Psoas muscle (tissue), 8 donors: ENCODE data around the gene SLC7A10. TPM values are rescaled to one million over a fixed set of nuclear protein-coding genes. Genes with fewer than 3 reads are reported as not detected.

Experiments used
- ATAC-seq, 4 donors: fragments of 200-7000 bp; cut with Tn5 transposase; one replicate each; pipeline ENCODE4 v1.9.1; 2020; ENCODE audit warnings: moderate library complexity in 3 of 4, mild to moderate bottlenecking in 2 of 4
- DNase-seq, 2 donors: peaks; one replicate each; pipeline ENCODE4 v3.0.0-alpha.2; 2020
- H3K27ac ChIP-seq: fragments of 200-600 bp; one replicate; pipeline ENCODE4 v1.8.0; 2022
- H3K27me3 ChIP-seq, 3 donors: fragments of 200-600 bp in 1 of 3; one replicate each; pipeline versions ENCODE4 v1.6.1 to v1.8.0; 2013 to 2022; ENCODE audit warnings: low read length in 2 of 3, mild to moderate bottlenecking in 2 of 3, moderate library complexity in 1 of 3; ENCODE audit not compliant: insufficient read depth in 3 of 3
- H3K36me3 ChIP-seq, 2 donors: fragments of 200-600 bp in 1 of 2; one replicate each; pipeline versions ENCODE4 v1.6.1 to v1.8.0; 2013 to 2022; ENCODE audit warnings: low read depth in 1 of 2, mild to moderate bottlenecking in 1 of 2, moderate library complexity in 1 of 2; ENCODE audit not compliant: insufficient read depth in 1 of 2
- H3K4me1 ChIP-seq: fragments of 200-600 bp; one replicate; pipeline ENCODE4 v1.8.0; 2022
- H3K4me3 ChIP-seq: fragments of 200-600 bp; one replicate; pipeline ENCODE4 v1.8.0; 2022; ENCODE audit warnings: mild to moderate bottlenecking
- H3K9me3 ChIP-seq: fragments of 200-600 bp; one replicate; pipeline ENCODE4 v1.8.0; 2022
- WGBS, 3 donors: extraction: QIAGEN DNeasy Blood & Tissue Kit; methylation state at CpG; one replicate each; pipeline versions ENCODE4 v1.1.6 to v1.1.7; 2013; 5-methylcytosine and 5-hydroxymethylcytosine counted together
- intact Hi-C, 2 donors: fragments of 100-400 bp; cut with DNase I; formaldehyde crosslinking; loops; one replicate each; pipeline versions ENCODE4 v1.11.0 to v1.14.2; 2022
- polyA plus RNA-seq, 3 donors: library from polyadenylated mRNA; stranded (reverse); fragments of 200-250 nt; gene quantifications; one replicate each; pipeline ENCODE4 v1.2.3, GENCODE V29; 2013
- total RNA-seq, 4 donors: library from RNA; stranded (reverse); fragmentation: NEBNext Ultra II Directional in 2 of 4; extraction: Animal tissue kit (Norgen Biotek cat#: 25700) in 2 of 4; gene quantifications; one replicate each; pipeline versions ENCODE4 v1.2.1 to v1.2.4, GENCODE V29; 2021 to 2023
- TF ChIP-seq, protein P1 (sequence below): fragments of 200-600 bp; IDR thresholded peaks from one replicate; pipeline ENCODE4 v1.8.0; 2022; ENCODE audit warnings: antibody characterized with exemption
- donor health status: healthy with polysubstance abuse.
- donor health status: DM: no; HTN: no; CAD: no; lungs with moderate emphysema.
- donor health status: Bipolar disorder and iron deficiency.
- donor health status: healthy.
- donor health status: DM: yes; HTN: yes; CAD: no.
- donor health status: DM: no; HTN: no; CAD: no.
- donor health status: DM: no; HTN: no; CAD: no.
- donor health status: DM: yes; HTN: yes; CAD: no.

Gene SLC7A10
- total and polyA plus RNA-seq, 7 donors: 0.03 to 0.43 (median 0.14) TPM; not detected in 3

GRCh38 chr19:33231511-33231910 is 5.9 kb upstream of the SLC7A10 start:
- peaks cover 18% of the 10 kb centered on the region for H3K9me3 ChIP-seq
- H3K4me3 ChIP-seq: no peak overlapping the region
- intact Hi-C loops: loop anchor here in 1 of 2 donors (10.0 kb wide), 1 partner anchor 543 kb away; no protein-coding TSS in a partner anchor
- TF ChIP-seq, protein P1, sequence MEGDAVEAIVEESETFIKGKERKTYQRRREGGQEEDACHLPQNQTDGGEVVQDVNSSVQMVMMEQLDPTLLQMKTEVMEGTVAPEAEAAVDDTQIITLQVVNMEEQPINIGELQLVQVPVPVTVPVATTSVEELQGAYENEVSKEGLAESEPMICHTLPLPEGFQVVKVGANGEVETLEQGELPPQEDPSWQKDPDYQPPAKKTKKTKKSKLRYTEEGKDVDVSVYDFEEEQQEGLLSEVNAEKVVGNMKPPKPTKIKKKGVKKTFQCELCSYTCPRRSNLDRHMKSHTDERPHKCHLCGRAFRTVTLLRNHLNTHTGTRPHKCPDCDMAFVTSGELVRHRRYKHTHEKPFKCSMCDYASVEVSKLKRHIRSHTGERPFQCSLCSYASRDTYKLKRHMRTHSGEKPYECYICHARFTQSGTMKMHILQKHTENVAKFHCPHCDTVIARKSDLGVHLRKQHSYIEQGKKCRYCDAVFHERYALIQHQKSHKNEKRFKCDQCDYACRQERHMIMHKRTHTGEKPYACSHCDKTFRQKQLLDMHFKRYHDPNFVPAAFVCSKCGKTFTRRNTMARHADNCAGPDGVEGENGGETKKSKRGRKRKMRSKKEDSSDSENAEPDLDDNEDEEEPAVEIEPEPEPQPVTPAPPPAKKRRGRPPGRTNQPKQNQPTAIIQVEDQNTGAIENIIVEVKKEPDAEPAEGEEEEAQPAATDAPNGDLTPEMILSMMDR: no peak
- WGBS, 3 donors: 58 to 77% (median 71%) methylated on average over 5 of the region's 5 CpGs
- no peak overlapping the region for H3K27ac ChIP-seq
- H3K36me3 ChIP-seq: no peaks in the 10 kb centered on the region
- peaks cover 0 to 39% (median 15%) of the 10 kb centered on the region in 3 donors for H3K27me3 ChIP-seq
- DNase-seq (no peak), ATAC-seq (peak in 1 of 4 donors; percentile 36)
- no peaks in the 10 kb centered on the region for H3K4me1 ChIP-seq

DNA sequence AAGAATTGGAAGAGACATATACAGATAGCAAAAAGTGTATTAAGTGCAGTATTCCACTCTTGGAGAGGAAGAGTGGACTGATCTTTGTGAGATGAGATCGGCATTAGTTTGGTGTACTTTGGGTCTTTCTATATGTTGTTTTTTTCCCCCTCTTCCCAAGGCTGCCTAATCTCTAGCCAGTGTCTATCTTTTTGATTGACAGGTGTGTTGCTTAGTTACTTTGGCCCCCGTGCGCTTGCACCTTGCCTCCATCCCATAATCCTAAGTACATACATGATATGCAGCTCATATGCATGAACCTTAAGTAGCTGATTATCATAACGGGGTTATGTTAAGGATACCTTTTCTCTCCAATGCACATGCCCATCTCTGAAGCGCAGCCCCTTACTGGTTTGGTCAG is 4.3 kb upstream of the SLC7A10 start:
- H3K27me3 ChIP-seq: peaks cover 0 to 55% (median 29%) of the 10 kb centered on the region in 3 donors
- peaks cover 18% of the 10 kb centered on the region for H3K9me3 ChIP-seq
- intact Hi-C loops: loop anchor here in 1 of 2 donors (10.0 kb wide), 1 partner anchor 545 kb away; no protein-coding TSS in a partner anchor
- H3K27ac ChIP-seq: no peak overlapping the region
- 85 to 92% (median 88%) methylated on average over 5 of the region's 5 CpGs for WGBS, 3 donors
- ATAC-seq (no peak), DNase-seq (no peak)
- H3K36me3 ChIP-seq: no peaks in the 10 kb centered on the region
- no peak overlapping the region for H3K4me3 ChIP-seq
- no peaks in the 10 kb centered on the region for H3K4me1 ChIP-seq
- TF ChIP-seq, protein P1: no peak

- WGBS, 3 donors: 83 to 96% (median 95%) methylated on average over 1 of the region's 1 CpG
- H3K36me3 ChIP-seq: no peaks in the 10 kb centered on the region
- no peak for DNase-seq
- peaks cover 18% of the 10 kb centered on the region for H3K9me3 ChIP-seq
- TF ChIP-seq, protein P1: no peak
- no peaks in the 10 kb centered on the region for H3K4me1 ChIP-seq
- no peak for ATAC-seq
- intact Hi-C loops: no loop called here
- no peak overlapping the region for H3K27ac ChIP-seq
- H3K27me3 ChIP-seq: peaks cover 0 to 66% (median 33%) of the 10 kb centered on the region in 3 donors
- no peak overlapping the region for H3K4me3 ChIP-seq
These were observed 2.4 kb upstream of the SLC7A10 start for GRCh38 chr19:33227870-33228599.

- 23 to 27% (median 24%) methylated on average over 14 to 18 of the region's 18 CpGs for WGBS, 3 donors
- H3K4me3 ChIP-seq: peak overlapping the region; percentile 15
- ATAC-seq: peak in 1 of 4 donors; percentile 15
- no peak overlapping the region for H3K27ac ChIP-seq
- H3K4me1 ChIP-seq: no peaks in the 10 kb centered on the region
- intact Hi-C loops: no loop called here
- DNase-seq: peak in 1 of 2 donors; percentile 34
- TF ChIP-seq, protein P1: no peak
- H3K9me3 ChIP-seq: peaks cover 18% of the 10 kb centered on the region
- H3K27me3 ChIP-seq: peaks cover 0 to 64% (median 33%) of the 10 kb centered on the region in 3 donors
- no peaks in the 10 kb centered on the region for H3K36me3 ChIP-seq
These were observed 1.6 kb upstream of the SLC7A10 start for GRCh38 chr19:33227242-33227650.
